HL-60 (cell line): Measurements from ENCODE around the gene ARRB2.

ENCODE experiments used
- CTCF ChIP-seq: IDR thresholded peaks from one replicate; pipeline ENCODE4 v1.5.1; 2011; ENCODE audit warnings: low read length, control low read depth, inconsistent platforms; ENCODE audit not compliant: insufficient read depth
- GABPA ChIP-seq: IDR thresholded peaks from 2 replicates; pipeline ENCODE4 v1.6.1; 2012; ENCODE audit warnings: low read depth
- POLR2AphosphoS5 ChIP-seq: IDR thresholded peaks from 2 replicates; pipeline ENCODE4 v1.6.1; 2012; ENCODE audit warnings: low read depth
- REST ChIP-seq: IDR thresholded peaks from 2 replicates; pipeline ENCODE4 v1.6.1; 2012; ENCODE audit warnings: low read depth; ENCODE audit not compliant: insufficient replicate concordance

- no peak for TF ChIP-seq REST
- TF ChIP-seq GABPA, result no peak
- TF ChIP-seq CTCF, result no peak
- no peak for TF ChIP-seq POLR2AphosphoS5
Measured at GRCh38 chr17:4735876-4736651, 25.6 kb downstream of the ARRB2 start.
